GM12878 (cell line): ENCODE results near the gene ZSWIM6. TPM values are rescaled to one million over a fixed set of nuclear protein-coding genes. Genes with fewer than 3 reads are reported as not detected.

Source experiments
- ATAC-seq: fragments of 200-7000 bp; cut with Tn5 transposase; 3 replicates; pipeline ENCODE4 v1.9.1; 2020; ENCODE audit warnings: mild to moderate bottlenecking, moderate library complexity
- BruUV-seq: library from RNA; stranded (reverse); fragments of 400-500 nt; replicated peaks from 2 replicates; lab custom pipeline; 2021; lab: Mats Ljungman, UMichigan
- CTCF ChIA-PET: fragments of 300-600 bp; sonication (Branson Sonifier 250); formaldehyde crosslinking; extraction: SDS; loops from one replicate; lab custom pipeline; 2021; ENCODE audit warnings: inconsistent platforms; lab: Yijun Ruan, JAX
- POLR2A ChIA-PET: fragments of 350-600 bp; formaldehyde crosslinking; extraction: SDS; loops from one replicate; lab custom pipeline; 2021; ENCODE audit warnings: inconsistent platforms; lab: Charles Lee
- RAD21 ChIA-PET: fragments of 300-600 bp; sonication (Branson Sonifier 250); formaldehyde crosslinking; loops from one replicate; lab custom pipeline; 2023; ENCODE audit warnings: antibody characterized with exemption; ENCODE audit not compliant: unreplicated experiment; lab: Charles Lee
- SMC1A ChIA-PET: fragments of 300-600 bp; sonication (Branson Sonifier 250); formaldehyde crosslinking; loops from one replicate; lab custom pipeline; 2023; ENCODE audit not compliant: unreplicated experiment, uncharacterized antibody; lab: Charles Lee
- DNase-seq: peaks from one replicate; pipeline ENCODE4 v3.0.0-alpha.2; 2011; ENCODE audit warnings: low read depth, low spot score
- FAIRE-seq: peaks from 3 replicates; lab custom pipeline; 2011; peaks lifted over from hg19 to GRCh38; lab: Jason Lieb, UNC
- H2AFZ ChIP-seq: 2 replicates; pipeline ENCODE4 v1.6.0; 2011; ENCODE audit warnings: low read depth, low read length, control low read depth; ENCODE audit not compliant: control insufficient read depth
- H3K27ac ChIP-seq: 2 replicates; pipeline ENCODE4 v1.5.1; 2011; ENCODE audit warnings: control low read depth; ENCODE audit not compliant: control insufficient read depth, insufficient read depth
- H3K27me3 ChIP-seq, 2 experiments: replicated peaks in 1 of 2; 2 replicates each; pipeline versions ENCODE4 v1.6.0 to v1.6.1; 2011; ENCODE audit warnings: low read length in 1 of 2; ENCODE audit not compliant: control insufficient read depth in 2 of 2, insufficient read depth in 2 of 2
- H3K36me3 ChIP-seq, 2 experiments: 2 replicates each; pipeline ENCODE4 v1.5.1; 2011; ENCODE audit warnings: low read length in 1 of 2; ENCODE audit not compliant: control insufficient read depth in 2 of 2, insufficient read depth in 2 of 2
- H3K4me1 ChIP-seq: 2 replicates; pipeline ENCODE4 v1.6.1; 2011; ENCODE audit warnings: mild to moderate bottlenecking, low read length, moderate library complexity, mixed read lengths; ENCODE audit not compliant: control insufficient read depth, insufficient read depth
- H3K4me2 ChIP-seq: 2 replicates; pipeline ENCODE4 v1.6.0; 2011; ENCODE audit warnings: control low read depth; ENCODE audit not compliant: control insufficient read depth, insufficient read depth
- H3K4me3 ChIP-seq: fragments of 200-600 bp; sonication (generic); 2 replicates; pipeline ENCODE4 v1.5.1; 2016
- H3K79me2 ChIP-seq: 2 replicates; pipeline ENCODE4 v1.6.0; 2011; ENCODE audit warnings: low read length; ENCODE audit not compliant: control insufficient read depth, insufficient read depth
- H3K9ac ChIP-seq: 2 replicates; pipeline ENCODE4 v1.8.0; 2011; ENCODE audit warnings: low read length, control low read depth, mixed read lengths; ENCODE audit not compliant: control insufficient read depth, insufficient read depth
- H3K9me3 ChIP-seq: replicated peaks from 3 replicates; pipeline ENCODE4 v1.5.1; 2011; ENCODE audit warnings: mild to moderate bottlenecking, low read length; ENCODE audit not compliant: control insufficient read depth, insufficient read depth
- H4K20me1 ChIP-seq: 2 replicates; pipeline ENCODE4 v1.6.0; 2011; ENCODE audit not compliant: control insufficient read depth, insufficient read depth
- EZH2 ChIP-seq: IDR thresholded peaks from 2 replicates; pipeline ENCODE4 v1.6.1; 2012; ENCODE audit warnings: low read depth, mild to moderate bottlenecking, control low read depth, inconsistent platforms, low read length, borderline replicate concordance; ENCODE audit not compliant: control insufficient read depth
- FOXK2 ChIP-seq: fragments of 450-650 bp; IDR thresholded peaks from 2 replicates; pipeline ENCODE4 v1.6.1; 2017; ENCODE audit warnings: mild to moderate bottlenecking, moderate library complexity
- MYB ChIP-seq: fragments of 150-350 bp; IDR thresholded peaks from 2 replicates; pipeline ENCODE4 v1.6.1; 2014; ENCODE audit warnings: mild to moderate bottlenecking, low read depth, low read length, borderline replicate concordance
- SIX5 ChIP-seq: IDR thresholded peaks from 2 replicates; pipeline ENCODE4 v1.6.1; 2011; ENCODE audit warnings: mild to moderate bottlenecking, low read depth, low read length, moderate library complexity; ENCODE audit not compliant: severe bottlenecking
- SREBF2 ChIP-seq: IDR thresholded peaks from 2 replicates; pipeline ENCODE4 v1.6.1; 2012; ENCODE audit warnings: mild to moderate bottlenecking, low read length
- STAT3 ChIP-seq: IDR thresholded peaks from 2 replicates; pipeline ENCODE4 v1.6.1; 2011; ENCODE audit warnings: low read depth, low read length, improper control_type of control experiment
- ZNF207 ChIP-seq: fragments of 450-650 bp; IDR thresholded peaks from 2 replicates; pipeline ENCODE4 v1.6.1; 2014; ENCODE audit warnings: antibody characterized with exemption, mild to moderate bottlenecking, borderline replicate concordance
- WGBS: methylation state at CpG from one replicate; pipeline ENCODE4 v1.1.6; 2016; ENCODE audit warnings: low lambda C conversion rate; ENCODE audit not compliant: insufficient replicate concordance, insufficient coverage; ENCODE audit errors: missing lambda C conversion rate; 5-methylcytosine and 5-hydroxymethylcytosine counted together
- in situ Hi-C: fragments of 300-500 bp; cut with MboI; formaldehyde crosslinking; loops from 9 replicates; pipeline ENCODE4 v1.14.3; 2018; ENCODE audit warnings: mixed read lengths
- intact Hi-C: fragments of 100-400 bp; cut with micrococcal nuclease; formaldehyde crosslinking; loops from one replicate; pipeline ENCODE4 v1.14.2; 2022; ENCODE audit not compliant: unreplicated experiment
- polyA plus RNA-seq, 11 experiments: library from polyadenylated mRNA; depleted of rRNA in 4 of 11; unstranded in 6 of 11; stranded (reverse) in 5 of 11; fragments of >200 nt; fragmentation: Nextera tagmentation in 4 of 11; fragmentation: Illumina TruSeq in 1 of 11; extraction: Ambion mirVana in 4 of 11; extraction: Trizol in 1 of 11; gene quantifications; 1 replicate in 1 of 11; 2 replicates in 10 of 11; pipeline versions ENCODE4 v1.2.1 to v1.2.3, GENCODE V29; 2011 to 2016; ENCODE audit warnings: inconsistent platforms in 2 of 11, missing spikeins in 2 of 11, low read depth in 1 of 11
- total RNA-seq, 4 experiments: library from RNA; depleted of rRNA in 3 of 4; stranded (reverse); fragments of >200 nt in 3 of 4; fragmentation: Illumina TruSeq in 1 of 4; extraction: Trizol in 1 of 4; gene quantifications; 2 replicates each; pipeline versions ENCODE4 v1.2.1 to v1.2.3, GENCODE V29; 2013 to 2021
- TF ChIP-seq, protein P1 (sequence below): IDR thresholded peaks from 2 replicates; pipeline ENCODE4 v1.6.1; 2011; ENCODE audit warnings: low read depth, mild to moderate bottlenecking, low read length, moderate library complexity, borderline replicate concordance; ENCODE audit errors: extremely low read depth
- TF ChIP-seq, protein P2 (sequence below): IDR thresholded peaks from 2 replicates; pipeline ENCODE4 v1.6.1; 2012; ENCODE audit warnings: low read length, inconsistent platforms

The ZSWIM6 gene
- total and polyA plus RNA-seq, 10 of the 15 experiments (the other 5 are each of a cell fraction or from before 2014, with no cell fraction given): 0.53 to 6.2 (median 3.4) TPM

DNA sequence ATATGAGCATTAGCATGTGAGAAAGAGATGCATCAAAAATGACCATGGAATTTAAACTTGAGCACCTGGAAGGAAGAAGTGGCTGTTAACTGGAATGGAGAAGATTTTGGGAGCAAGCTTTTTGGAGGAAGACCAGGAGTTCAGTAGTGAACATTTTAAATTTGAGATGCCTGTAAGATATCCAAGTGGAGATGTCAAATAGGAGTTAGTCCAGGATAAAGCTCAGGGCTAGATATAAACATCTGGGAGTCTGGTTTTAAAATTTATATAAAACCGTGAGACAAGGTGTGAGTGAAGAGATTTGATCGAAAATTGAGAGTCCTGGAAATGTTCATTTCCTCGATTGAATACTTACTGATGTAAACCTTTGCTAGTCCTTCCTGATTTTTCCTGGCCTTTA is 217.5 kb downstream of the ZSWIM6 start:
- ChIA-PET RAD21 (no interaction called here), SMC1A (no interaction called here), POLR2A (no interaction called here), CTCF (no interaction called here)
- Histone ChIP-seq H3K4me1 (no peaks in the 10 kb centered on the region), H3K36me3 (no peaks in the 10 kb centered on the region), H3K27me3 (no peaks in the 10 kb centered on the region), H3K9me3 (no peaks in the 10 kb centered on the region), H3K9ac (no peak overlapping the region), H2AFZ (no peak overlapping the region), H3K4me2 (no peak overlapping the region), H3K4me3 (no peak overlapping the region), H3K27ac (no peak overlapping the region), H3K79me2 (no peaks in the 10 kb centered on the region), H4K20me1 (no peaks in the 10 kb centered on the region)
- FAIRE-seq (no peak), ATAC-seq (no peak), DNase-seq (no peak)
- no TSS peak for BruUV-seq
- in situ Hi-C loops: no loop called here
- TF ChIP-seq SREBF2: no peak
- TF ChIP-seq SIX5: no peak
- TF ChIP-seq FOXK2: no peak
- TF ChIP-seq, protein P1, sequence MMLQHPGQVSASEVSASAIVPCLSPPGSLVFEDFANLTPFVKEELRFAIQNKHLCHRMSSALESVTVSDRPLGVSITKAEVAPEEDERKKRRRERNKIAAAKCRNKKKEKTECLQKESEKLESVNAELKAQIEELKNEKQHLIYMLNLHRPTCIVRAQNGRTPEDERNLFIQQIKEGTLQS: no peak
- TF ChIP-seq STAT3: no peak
- TF ChIP-seq ZNF207: no peak
- TF ChIP-seq, protein P2, sequence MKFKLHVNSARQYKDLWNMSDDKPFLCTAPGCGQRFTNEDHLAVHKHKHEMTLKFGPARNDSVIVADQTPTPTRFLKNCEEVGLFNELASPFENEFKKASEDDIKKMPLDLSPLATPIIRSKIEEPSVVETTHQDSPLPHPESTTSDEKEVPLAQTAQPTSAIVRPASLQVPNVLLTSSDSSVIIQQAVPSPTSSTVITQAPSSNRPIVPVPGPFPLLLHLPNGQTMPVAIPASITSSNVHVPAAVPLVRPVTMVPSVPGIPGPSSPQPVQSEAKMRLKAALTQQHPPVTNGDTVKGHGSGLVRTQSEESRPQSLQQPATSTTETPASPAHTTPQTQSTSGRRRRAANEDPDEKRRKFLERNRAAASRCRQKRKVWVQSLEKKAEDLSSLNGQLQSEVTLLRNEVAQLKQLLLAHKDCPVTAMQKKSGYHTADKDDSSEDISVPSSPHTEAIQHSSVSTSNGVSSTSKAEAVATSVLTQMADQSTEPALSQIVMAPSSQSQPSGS: no peak
- no peak for TF ChIP-seq EZH2
- TF ChIP-seq MYB: no peak
- 33% methylated on average over 3 of the region's 3 CpGs for WGBS
- intact Hi-C loops: no loop called here
